KMS-11 (cell line): ENCODE results near the gene LZIC.

Experiments
- H2AFZ ChIP-seq: fragments of 200-600 bp; sonication (generic); 2 replicates; pipeline ENCODE4 v1.6.1; 2016; ENCODE audit warnings: antibody characterized with exemption, mixed run types, low read depth
- H3K27ac ChIP-seq: fragments of 200-600 bp; sonication (generic); 2 replicates; pipeline ENCODE4 v1.6.1; 2016; ENCODE audit warnings: mild to moderate bottlenecking, mixed run types
- H3K27me3 ChIP-seq: fragments of 200-600 bp; sonication (generic); 2 replicates; pipeline ENCODE4 v1.6.1; 2017; ENCODE audit warnings: mild to moderate bottlenecking, low read depth, mixed run types, moderate library complexity; ENCODE audit not compliant: insufficient read depth
- H3K36me3 ChIP-seq: fragments of 200-600 bp; sonication (generic); 2 replicates; pipeline ENCODE4 v1.6.1; 2017; ENCODE audit warnings: mild to moderate bottlenecking, mixed run types; ENCODE audit not compliant: insufficient read depth
- H3K4me1 ChIP-seq: fragments of 200-600 bp; sonication (generic); 2 replicates; pipeline ENCODE4 v1.6.1; 2016; ENCODE audit warnings: mild to moderate bottlenecking, low read depth, mixed run types; ENCODE audit not compliant: poor library complexity, severe bottlenecking
- H3K4me2 ChIP-seq: fragments of 200-600 bp; sonication (generic); 2 replicates; pipeline ENCODE4 v1.7.0; 2016; ENCODE audit warnings: mild to moderate bottlenecking, mixed run types
- H3K4me3 ChIP-seq: fragments of 200-600 bp; sonication (generic); IDR thresholded peaks from 2 replicates; pipeline ENCODE4 v1.6.1; 2017; ENCODE audit warnings: low read depth, low read length, mixed read lengths; ENCODE audit not compliant: insufficient read depth
- H3K79me2 ChIP-seq: fragments of 200-600 bp; sonication (generic); 2 replicates; pipeline ENCODE4 v1.6.1; 2016; ENCODE audit warnings: low read depth, mixed run types; ENCODE audit not compliant: insufficient read depth
- H3K9ac ChIP-seq: fragments of 200-600 bp; sonication (generic); 2 replicates; pipeline ENCODE4 v1.6.1; 2016; ENCODE audit warnings: mild to moderate bottlenecking, mixed run types
- H4K20me1 ChIP-seq: fragments of 200-600 bp; sonication (generic); 2 replicates; pipeline ENCODE4 v1.6.1; 2016; ENCODE audit warnings: mild to moderate bottlenecking, mixed run types; ENCODE audit not compliant: insufficient read depth
- TF ChIP-seq, protein P1 (sequence below): fragments of 200-600 bp; sonication (generic); conservative IDR thresholded peaks from 2 replicates; pipeline ENCODE4 v1.6.1; 2017; ENCODE audit warnings: low read depth, mild to moderate bottlenecking, antibody characterized with exemption, low read length, moderate library complexity, mixed read lengths

The LZIC gene

DNA sequence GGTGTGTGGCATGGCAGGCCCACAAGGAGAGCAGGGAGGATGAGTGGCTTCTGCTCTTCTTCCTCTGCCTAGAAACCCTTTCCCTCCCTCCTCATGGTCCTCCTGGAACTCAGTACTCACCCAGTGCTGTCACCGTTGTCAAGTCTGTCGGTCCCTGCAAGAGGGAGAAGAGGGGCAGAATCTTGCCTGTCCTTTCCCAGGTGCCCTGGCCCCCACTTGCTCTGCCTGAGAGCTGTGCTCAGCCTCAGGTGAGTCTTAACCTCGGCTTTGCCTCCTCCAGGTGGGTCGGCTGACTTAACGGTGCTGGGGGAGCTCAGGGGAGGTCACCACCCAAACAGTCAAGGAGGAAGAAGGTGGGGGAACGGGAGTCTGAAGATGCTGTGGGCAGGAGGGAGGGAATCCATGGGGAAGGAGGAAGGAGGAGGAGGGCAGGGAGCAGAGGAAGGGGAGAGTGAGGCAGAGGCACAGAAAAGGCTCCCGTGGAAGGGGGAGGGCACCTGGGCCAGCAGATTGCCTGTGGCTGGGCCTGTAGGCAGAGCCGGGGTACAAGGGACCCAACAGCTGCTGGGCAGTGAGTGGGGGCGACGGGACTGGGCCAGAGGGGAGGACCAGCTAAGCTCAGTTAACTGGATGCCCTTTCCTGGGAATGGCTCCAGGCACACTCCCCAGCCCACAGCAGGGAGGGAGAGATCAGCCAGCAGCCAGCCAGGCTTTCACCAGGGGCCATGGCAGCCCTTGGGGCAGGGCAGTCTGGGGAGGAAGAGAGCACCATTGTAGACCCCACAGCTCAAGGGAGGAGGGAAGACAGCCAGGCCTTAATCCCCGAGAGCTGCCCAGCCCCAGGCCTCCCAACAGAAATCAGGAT, 59.4 kb downstream of the LZIC start:
- H3K4me3 ChIP-seq = no peak overlapping the region
- H2AFZ ChIP-seq = no peak overlapping the region
- H3K27ac ChIP-seq = no peak overlapping the region
- H3K36me3 ChIP-seq = no peaks in the 10 kb centered on the region
- no peak overlapping the region for H3K9ac ChIP-seq
- no peaks in the 10 kb centered on the region for H4K20me1 ChIP-seq
- no peaks in the 10 kb centered on the region for H3K4me1 ChIP-seq
- TF ChIP-seq, protein P1, sequence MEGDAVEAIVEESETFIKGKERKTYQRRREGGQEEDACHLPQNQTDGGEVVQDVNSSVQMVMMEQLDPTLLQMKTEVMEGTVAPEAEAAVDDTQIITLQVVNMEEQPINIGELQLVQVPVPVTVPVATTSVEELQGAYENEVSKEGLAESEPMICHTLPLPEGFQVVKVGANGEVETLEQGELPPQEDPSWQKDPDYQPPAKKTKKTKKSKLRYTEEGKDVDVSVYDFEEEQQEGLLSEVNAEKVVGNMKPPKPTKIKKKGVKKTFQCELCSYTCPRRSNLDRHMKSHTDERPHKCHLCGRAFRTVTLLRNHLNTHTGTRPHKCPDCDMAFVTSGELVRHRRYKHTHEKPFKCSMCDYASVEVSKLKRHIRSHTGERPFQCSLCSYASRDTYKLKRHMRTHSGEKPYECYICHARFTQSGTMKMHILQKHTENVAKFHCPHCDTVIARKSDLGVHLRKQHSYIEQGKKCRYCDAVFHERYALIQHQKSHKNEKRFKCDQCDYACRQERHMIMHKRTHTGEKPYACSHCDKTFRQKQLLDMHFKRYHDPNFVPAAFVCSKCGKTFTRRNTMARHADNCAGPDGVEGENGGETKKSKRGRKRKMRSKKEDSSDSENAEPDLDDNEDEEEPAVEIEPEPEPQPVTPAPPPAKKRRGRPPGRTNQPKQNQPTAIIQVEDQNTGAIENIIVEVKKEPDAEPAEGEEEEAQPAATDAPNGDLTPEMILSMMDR = no peak
- no peak overlapping the region for H3K4me2 ChIP-seq
- H3K27me3 ChIP-seq = no peaks in the 10 kb centered on the region
- no peaks in the 10 kb centered on the region for H3K79me2 ChIP-seq

DNA sequence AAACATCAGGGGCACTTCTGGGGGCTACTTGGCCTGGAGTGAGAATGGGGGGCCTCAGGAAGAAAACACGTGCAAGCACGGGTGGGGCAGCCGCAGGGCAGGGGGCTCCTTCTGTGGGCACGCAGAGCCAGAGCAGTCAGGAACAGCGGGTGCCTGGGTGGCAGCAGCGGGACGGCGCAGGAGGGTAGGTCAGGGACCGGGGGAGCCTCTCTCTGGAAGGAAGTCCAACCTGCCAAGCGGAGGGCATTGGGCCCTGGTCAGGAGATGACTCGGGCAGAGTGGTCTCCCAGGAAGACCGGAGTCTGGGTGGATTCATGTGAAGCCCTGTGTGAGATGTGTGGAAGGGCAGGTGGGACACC, 60.3 kb downstream of the LZIC start:
- Histone ChIP-seq H3K4me1 (no peaks in the 10 kb centered on the region), H4K20me1 (no peaks in the 10 kb centered on the region), H3K4me3 (no peak overlapping the region), H3K79me2 (no peaks in the 10 kb centered on the region), H3K9ac (no peak overlapping the region), H3K4me2 (no peak overlapping the region), H3K36me3 (no peaks in the 10 kb centered on the region), H3K27me3 (no peaks in the 10 kb centered on the region), H3K27ac (no peak overlapping the region), H2AFZ (no peak overlapping the region)
- TF ChIP-seq, protein P1 = no peak

DNA sequence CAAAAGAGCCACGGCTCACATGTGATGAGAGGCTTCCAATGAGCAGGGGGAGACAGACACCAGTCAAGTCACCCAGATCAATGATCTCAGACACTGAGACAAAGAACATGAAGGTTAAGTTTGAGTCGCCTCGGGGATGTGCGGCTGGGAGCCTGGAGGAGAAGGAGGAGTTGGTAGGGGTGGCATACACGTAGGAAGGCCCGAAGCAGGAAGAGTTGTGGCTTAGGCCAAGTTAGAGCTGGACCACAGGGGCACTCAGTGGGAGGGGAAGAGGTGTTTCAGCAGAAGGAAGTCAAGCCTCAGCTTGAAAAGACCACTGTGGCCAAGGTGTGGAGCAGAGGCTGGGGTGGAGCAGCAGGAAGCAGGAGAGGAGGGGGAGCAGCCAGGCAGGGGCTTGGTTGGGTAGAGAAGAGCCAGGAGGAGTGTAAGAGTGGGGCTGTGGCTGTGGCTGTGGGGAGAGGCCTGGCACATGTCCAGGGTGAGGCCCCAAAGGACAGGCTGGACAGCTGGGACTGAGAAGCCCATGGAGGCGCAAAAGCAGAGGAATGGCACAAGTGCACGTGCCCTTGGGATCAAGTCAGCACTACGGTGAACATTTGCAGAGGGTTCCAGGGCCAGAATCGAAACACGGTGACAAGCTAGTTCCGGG, 60.8 kb downstream of the LZIC start:
- H3K27me3 ChIP-seq = no peaks in the 10 kb centered on the region
- H3K79me2 ChIP-seq = no peaks in the 10 kb centered on the region
- H3K4me3 ChIP-seq = no peak overlapping the region
- no peak overlapping the region for H3K9ac ChIP-seq
- no peak overlapping the region for H3K4me2 ChIP-seq
- no peak overlapping the region for H3K27ac ChIP-seq
- no peak overlapping the region for H2AFZ ChIP-seq
- H3K4me1 ChIP-seq = no peaks in the 10 kb centered on the region
- no peaks in the 10 kb centered on the region for H3K36me3 ChIP-seq
- H4K20me1 ChIP-seq = no peaks in the 10 kb centered on the region
- TF ChIP-seq, protein P1 = no peak

DNA sequence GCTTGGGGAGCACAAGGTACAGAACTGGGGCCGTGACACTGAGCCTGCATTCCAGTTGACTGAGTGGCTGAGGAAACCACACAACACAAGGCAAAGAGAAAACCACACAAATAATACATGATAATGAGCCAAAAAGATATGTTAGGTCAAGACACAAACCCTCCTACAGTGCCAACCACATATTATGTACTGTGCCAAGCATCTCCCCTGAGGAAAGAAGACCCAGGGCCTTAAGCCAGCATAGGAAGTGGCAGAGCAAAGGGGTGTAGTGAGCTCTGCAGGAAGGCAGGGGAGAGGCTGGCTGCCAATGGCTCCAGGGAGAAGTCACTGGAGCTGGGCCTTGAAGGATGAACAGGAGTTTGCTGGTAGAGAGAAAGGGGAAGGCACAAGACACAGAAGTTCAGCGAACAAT, 61.3 kb downstream of the LZIC start:
- H2AFZ ChIP-seq = no peak overlapping the region
- H3K36me3 ChIP-seq = no peaks in the 10 kb centered on the region
- H3K79me2 ChIP-seq = no peaks in the 10 kb centered on the region
- H3K9ac ChIP-seq = no peak overlapping the region
- no peak overlapping the region for H3K4me2 ChIP-seq
- TF ChIP-seq, protein P1 = no peak
- no peak overlapping the region for H3K4me3 ChIP-seq
- no peak overlapping the region for H3K27ac ChIP-seq
- no peaks in the 10 kb centered on the region for H4K20me1 ChIP-seq
- no peaks in the 10 kb centered on the region for H3K27me3 ChIP-seq
- H3K4me1 ChIP-seq = no peaks in the 10 kb centered on the region
